ENCODE measurements around the gene CBY3.
"Not testable (repeated sequence)": the region's sequence is repeated elsewhere in the genome, so short reads cannot be mapped to it uniquely, and the experiment has no call there.

CBY3 gene

DNA sequence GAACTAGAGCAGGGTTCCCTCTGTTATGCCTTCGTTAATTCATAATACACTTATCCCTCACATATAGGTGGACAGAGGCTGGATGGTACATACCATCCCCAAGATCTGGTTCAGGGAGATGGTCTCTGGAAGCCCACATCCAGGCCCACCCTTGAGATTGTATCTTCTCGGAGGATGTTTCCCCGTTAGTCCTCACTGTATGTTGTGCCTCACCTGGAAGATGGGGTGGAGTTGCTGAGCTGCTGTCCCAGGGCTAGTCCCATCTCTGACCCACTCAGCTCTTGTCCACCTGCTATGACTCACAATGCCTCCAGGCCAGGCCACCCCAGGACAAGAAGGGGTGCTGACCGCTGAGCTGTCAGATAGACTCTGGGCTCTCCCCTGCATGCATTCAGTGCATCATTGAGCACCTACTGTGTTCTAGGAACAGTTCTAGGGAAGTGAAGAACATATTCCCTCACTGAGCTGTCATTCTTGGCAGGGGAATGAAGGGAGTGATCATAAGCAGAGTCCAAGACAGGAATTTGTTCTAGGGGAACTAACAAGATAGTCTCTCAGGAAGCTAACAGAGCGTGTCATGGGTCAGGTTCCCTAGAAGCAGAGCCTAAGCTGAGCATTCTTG is at the start of gene CBY3:
TSS of gene CBY3 (minus strand) at position 255 of the 622 bp plus-strand sequence. CDS start at position 139, 116 bp downstream.
- DNase-seq (ENCODE audit: low spot score), result no peak

DNA sequence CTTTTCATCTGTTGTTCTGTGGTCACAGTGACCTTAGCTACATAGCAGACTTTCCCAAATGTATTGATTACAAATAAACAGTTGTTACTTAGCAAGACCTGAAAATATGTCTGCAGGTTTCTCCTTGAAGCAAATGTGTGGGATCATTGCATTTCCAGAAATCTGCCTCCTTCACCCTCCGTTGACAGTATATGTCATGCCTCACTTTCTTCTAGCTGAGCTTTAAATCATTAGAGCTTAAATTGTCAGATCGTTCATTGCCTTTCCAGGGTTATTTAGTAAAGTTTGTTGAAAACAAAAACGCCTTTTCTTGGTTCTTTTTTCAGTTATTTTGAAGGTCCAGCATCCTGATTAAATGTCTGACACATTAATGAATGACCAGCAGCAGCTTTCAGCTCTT is 49.5 kb upstream of the CBY3 start:
- no peak for DNase-seq (ENCODE audit: low spot score)

DNA sequence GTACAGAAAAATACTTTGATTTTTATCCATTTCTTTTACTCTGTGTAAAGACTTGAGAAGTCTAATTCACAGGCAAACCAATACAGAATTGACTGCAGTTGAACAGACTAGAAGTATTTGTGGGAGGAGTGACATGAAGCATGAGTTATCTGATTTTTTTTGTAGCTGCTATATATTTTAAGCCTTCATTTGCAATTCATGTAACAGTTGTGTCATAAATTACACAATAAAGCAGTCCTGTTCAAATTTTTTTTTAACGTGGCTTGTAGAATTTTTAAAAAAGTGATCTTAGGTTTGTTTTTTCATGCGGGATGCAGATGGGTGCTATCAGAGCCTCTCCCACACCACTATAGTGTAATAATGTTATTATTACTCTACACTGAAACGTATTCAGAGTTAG is 48.9 kb upstream of the CBY3 start:
- no peak for DNase-seq (ENCODE audit: low spot score)

GRCh38 chr5:179729303-179729702 is 48.5 kb upstream of the CBY3 start:
- no peak for DNase-seq (ENCODE audit: low spot score)

GRCh38 chr5:179727106-179727505 is 46.3 kb upstream of the CBY3 start:
- no peak for DNase-seq (ENCODE audit: low spot score)

GRCh38 chr5:179724163-179724562 is 43.3 kb upstream of the CBY3 start:
- DNase-seq (ENCODE audit: low spot score), result no peak

GRCh38 chr5:179720222-179720621 is 39.4 kb upstream of the CBY3 start:
- DNase-seq (ENCODE audit: low spot score), result no peak

DNA sequence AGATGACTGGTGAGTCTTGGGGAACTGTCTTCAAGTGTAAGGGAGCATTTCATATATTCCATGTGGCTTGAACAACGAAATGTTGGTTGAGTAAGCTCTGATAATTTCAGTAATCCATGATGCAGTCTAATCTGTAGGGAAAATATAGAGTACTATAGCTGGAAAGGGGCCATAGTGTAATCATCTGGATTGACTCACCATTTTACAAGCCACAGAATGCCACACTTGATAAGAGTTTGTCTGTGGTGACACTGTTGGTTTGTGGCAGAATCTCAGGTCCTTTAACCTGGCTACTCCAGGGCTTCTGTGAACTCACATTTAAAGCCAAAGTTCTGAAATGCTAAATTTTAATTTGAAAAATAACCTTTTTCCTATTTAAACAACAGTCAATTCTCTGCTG is 35.5 kb upstream of the CBY3 start:
- no peak for DNase-seq (ENCODE audit: low spot score)

DNA sequence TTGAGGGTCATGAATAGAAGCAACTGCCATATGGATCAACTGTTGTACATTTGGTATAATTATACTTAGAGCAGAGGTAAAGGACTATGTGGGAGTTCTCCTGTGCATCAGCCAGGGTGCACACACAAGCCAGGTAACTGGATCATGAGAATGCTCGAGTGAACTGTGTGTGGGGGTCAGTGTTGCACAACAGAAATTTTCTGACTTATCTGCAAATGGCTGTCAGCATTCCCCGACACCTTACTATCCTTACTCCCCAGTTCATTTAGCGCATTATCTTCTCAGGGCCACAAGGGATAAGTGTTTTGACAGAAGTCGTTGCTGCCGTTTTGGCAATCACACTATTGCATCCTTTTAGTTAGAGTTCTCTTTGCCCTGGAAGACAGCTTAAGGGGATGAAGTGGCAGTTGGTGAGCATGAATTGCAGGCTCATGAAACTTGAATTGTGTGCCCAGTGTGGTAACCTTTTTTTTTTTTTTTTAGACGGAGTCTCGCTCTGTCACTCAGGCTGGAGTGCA is 19.6 kb upstream of the CBY3 start:
- no peak for DNase-seq (ENCODE audit: low spot score)

GRCh38 chr5:179699616-179700237 is 18.9 kb upstream of the CBY3 start:
- no peak for DNase-seq (ENCODE audit: low spot score)

DNA sequence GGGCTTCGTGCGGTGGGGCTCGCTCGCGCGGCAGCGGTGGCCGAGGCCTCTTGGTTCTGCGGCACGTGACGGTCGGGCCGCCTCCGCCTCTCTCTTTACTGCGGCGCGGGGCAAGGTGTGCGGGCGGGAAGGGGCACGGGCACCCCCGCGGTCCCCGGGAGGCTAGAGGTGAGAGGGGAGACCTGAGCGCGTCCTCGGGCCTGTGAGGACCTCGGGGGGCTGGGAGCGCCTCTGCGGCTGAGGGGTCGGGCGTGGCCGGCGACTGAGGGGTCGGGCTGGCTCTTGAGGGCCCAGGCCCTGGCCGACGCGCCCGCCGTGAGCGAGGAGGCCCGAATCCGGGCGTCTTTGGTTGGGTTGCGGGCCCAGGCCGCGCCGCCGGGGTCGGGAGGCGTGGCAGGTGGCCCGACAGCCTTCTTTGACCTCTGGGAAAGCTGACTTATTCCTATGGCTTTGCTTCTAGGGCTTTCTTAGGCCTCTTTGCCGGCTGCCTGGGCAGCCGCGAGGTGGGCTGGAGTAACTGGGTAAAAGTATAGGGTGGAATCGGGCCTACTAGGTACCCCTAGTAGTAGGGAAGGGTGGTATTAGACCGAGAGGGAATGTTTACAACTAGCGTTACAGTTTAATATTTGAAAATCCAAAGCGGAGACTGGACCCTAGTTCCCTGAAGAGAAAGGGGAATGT is 18.2 kb upstream of the CBY3 start, which contains the start of gene CANX:
TSS of gene CANX (plus strand) at position 33 of the 681 bp plus-strand sequence. CDS start 6,715 bp downstream, outside the sequence.
- no peak for DNase-seq (ENCODE audit: low spot score)

- DNase-seq (ENCODE audit: low spot score), result peak; percentile 97
These were observed 17.4 kb upstream of the CBY3 start for GRCh38 chr5:179697993-179698934.

- not testable (repeated sequence) for DNase-seq (ENCODE audit: low spot score)
These were observed 16.7 kb upstream of the CBY3 start for GRCh38 chr5:179697543-179697942.

GRCh38 chr5:179697108-179697507 is 16.3 kb upstream of the CBY3 start:
- DNase-seq (ENCODE audit: low spot score), result no peak

DNA sequence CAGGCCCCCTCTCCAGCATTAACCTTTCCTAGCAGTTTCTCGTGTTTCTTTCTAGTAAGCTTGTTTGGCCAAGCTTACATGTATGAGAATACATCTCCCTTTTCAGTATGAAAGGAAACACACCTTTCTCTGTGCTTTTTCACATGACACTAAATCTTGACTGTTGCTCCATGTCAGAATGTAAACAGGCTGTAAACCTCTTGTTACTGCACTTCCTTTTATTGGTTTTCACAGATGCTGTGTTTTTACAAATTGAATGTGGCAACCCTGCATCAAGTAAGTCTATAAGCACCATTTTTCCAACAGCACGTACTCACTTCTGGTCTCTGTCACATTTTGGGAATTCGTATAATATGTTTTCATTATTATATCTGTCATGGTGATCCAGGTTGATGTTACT is 15.8 kb upstream of the CBY3 start:
- no peak for DNase-seq (ENCODE audit: low spot score)

DNA sequence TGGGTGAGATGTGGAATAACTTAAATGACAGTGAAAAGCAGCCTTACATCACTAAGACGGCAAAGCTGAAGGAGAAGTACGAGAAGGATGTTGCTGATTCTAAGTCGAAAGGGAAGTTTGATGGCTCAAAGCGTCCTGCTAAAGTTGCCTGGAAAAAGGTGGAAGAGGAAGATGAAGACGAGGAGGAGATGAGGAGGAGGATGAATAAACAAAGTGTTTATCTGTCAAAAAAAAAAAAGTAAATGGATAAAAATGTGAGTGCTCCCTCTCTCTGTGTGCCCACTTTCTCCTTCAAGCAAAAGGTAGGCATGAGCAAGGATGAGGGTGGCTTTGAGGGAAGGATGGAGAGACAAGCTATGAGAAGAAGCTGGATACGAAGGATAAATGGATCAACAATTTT is 13.7 kb upstream of the CBY3 start:
- DNase-seq (ENCODE audit: low spot score), result no peak

DNA sequence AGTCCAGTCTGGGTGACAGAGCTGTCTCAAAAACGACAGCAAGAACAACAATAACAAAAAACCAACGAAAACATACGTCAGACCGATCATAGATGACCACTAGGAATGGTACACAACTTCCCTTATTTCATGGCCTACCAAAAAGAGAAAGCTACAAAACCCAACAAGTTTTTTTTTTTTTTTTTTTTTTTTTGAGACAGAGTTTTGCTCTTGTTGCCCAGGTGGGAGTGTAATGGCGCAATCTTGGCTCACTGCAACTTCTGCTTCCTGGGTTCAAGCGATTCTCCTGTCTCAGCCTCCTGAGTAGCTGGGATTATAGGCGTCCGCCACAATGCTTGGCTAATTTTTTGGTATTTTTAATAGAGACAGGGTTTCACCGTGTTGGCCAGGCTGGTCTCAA is 8.4 kb upstream of the CBY3 start:
- DNase-seq (ENCODE audit: low spot score), result not testable (repeated sequence)

GRCh38 chr5:179680014-179680779 is 637 bp downstream of the CBY3 start:
- no peak for DNase-seq (ENCODE audit: low spot score)

DNA sequence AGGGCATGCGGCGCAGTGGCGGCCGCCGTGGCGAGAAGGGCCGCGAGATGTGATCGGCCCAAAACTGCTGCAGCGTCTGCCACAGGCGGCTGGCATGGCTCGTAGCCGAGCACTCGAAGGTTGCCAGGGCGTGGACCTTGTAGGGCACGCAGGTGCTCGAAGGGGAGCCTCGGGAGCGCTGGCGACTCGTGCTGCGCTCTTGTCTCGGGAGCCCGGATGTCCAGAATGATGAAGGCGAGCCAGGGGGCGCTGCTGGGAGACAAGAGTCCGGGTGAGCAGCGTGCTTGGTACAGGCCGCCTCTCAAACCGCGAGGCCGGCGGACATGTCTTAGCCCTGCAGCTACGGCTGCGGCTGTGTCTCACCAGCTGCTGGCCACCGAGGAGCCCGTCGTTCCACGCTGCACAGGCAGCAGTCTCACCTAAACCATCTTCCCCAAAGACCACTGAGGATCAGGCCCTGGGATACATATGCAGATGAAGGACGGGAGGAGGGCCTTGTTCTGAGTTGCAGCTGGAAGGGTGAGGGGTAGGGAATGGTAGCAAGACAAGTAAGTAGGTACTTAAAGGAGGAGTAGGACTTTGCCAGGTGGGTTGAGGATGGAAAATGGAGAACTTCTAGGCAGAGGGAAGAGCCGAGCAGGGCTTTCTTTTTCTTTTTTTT is 1.7 kb downstream of the CBY3 start:
- no peak for DNase-seq (ENCODE audit: low spot score)

DNA sequence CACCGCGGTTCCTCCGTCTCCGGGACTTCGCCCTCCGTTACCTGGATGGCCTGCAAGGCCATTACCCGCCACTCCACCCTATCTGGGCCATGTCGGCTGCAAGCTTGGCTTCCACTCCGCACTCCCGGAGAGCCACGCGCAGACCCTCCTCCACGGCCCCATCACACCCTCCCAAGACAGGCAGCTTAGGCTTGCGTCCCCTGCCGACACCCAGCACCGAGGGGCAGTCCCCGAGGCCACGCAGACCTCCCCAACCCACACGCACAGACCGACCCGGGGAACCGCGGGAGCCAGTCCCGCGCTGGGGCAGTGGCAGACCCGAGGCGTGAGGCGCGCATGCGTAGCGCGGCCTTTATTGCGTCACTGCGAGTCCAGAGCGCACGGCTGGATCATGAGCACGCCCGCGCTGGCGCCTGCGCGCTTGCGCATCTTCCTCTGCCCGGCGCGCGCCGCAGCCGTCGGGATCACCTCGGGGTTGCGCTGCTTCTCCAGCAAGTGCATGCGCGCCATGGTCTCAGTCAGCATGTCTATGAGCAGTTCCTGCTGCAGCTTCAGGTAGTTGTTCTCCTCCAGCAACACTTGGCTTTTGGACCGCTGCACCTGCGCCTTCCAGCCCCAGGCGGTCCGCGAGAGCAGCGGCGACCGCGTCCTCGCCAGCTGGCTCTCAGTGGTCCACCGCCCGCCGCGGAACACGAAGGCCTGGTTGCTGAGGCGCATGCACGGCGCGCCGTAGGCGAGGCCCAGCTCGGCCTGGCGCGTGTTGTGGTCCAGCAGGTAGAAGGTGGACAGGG is 2.4 kb downstream of the CBY3 start:
- peak; percentile 81 for DNase-seq (ENCODE audit: low spot score)
